GM12878 (cell line): ENCODE results near the gene DLL1. TPM values are rescaled to one million over a fixed set of nuclear protein-coding genes. Genes with fewer than 3 reads are reported as not detected.

ENCODE experiments used
- ATAC-seq: fragments of 200-7000 bp; cut with Tn5 transposase; 3 replicates; pipeline ENCODE4 v1.9.1; 2020; ENCODE audit warnings: mild to moderate bottlenecking, moderate library complexity
- BruUV-seq: library from RNA; stranded (reverse); fragments of 400-500 nt; replicated peaks from 2 replicates; lab custom pipeline; 2021; lab: Mats Ljungman, UMichigan
- CTCF ChIA-PET: fragments of 300-600 bp; sonication (Branson Sonifier 250); formaldehyde crosslinking; extraction: SDS; loops from one replicate; lab custom pipeline; 2021; ENCODE audit warnings: inconsistent platforms; lab: Yijun Ruan, JAX
- POLR2A ChIA-PET: fragments of 350-600 bp; formaldehyde crosslinking; extraction: SDS; loops from one replicate; lab custom pipeline; 2021; ENCODE audit warnings: inconsistent platforms; lab: Charles Lee
- RAD21 ChIA-PET: fragments of 300-600 bp; sonication (Branson Sonifier 250); formaldehyde crosslinking; loops from one replicate; lab custom pipeline; 2023; ENCODE audit warnings: antibody characterized with exemption; ENCODE audit not compliant: unreplicated experiment; lab: Charles Lee
- SMC1A ChIA-PET: fragments of 300-600 bp; sonication (Branson Sonifier 250); formaldehyde crosslinking; loops from one replicate; lab custom pipeline; 2023; ENCODE audit not compliant: unreplicated experiment, uncharacterized antibody; lab: Charles Lee
- DNase-seq: peaks from one replicate; pipeline ENCODE4 v3.0.0-alpha.2; 2011; ENCODE audit warnings: low read depth, low spot score
- FAIRE-seq: peaks from 3 replicates; lab custom pipeline; 2011; peaks lifted over from hg19 to GRCh38; lab: Jason Lieb, UNC
- H2AFZ ChIP-seq: 2 replicates; pipeline ENCODE4 v1.6.0; 2011; ENCODE audit warnings: low read depth, low read length, control low read depth; ENCODE audit not compliant: control insufficient read depth
- H3K27ac ChIP-seq: 2 replicates; pipeline ENCODE4 v1.5.1; 2011; ENCODE audit warnings: control low read depth; ENCODE audit not compliant: control insufficient read depth, insufficient read depth
- H3K27me3 ChIP-seq, 2 experiments: replicated peaks in 1 of 2; 2 replicates each; pipeline versions ENCODE4 v1.6.0 to v1.6.1; 2011; ENCODE audit warnings: low read length in 1 of 2; ENCODE audit not compliant: control insufficient read depth in 2 of 2, insufficient read depth in 2 of 2
- H3K36me3 ChIP-seq, 2 experiments: 2 replicates each; pipeline ENCODE4 v1.5.1; 2011; ENCODE audit warnings: low read length in 1 of 2; ENCODE audit not compliant: control insufficient read depth in 2 of 2, insufficient read depth in 2 of 2
- H3K4me1 ChIP-seq: 2 replicates; pipeline ENCODE4 v1.6.1; 2011; ENCODE audit warnings: mild to moderate bottlenecking, low read length, moderate library complexity, mixed read lengths; ENCODE audit not compliant: control insufficient read depth, insufficient read depth
- H3K4me2 ChIP-seq: 2 replicates; pipeline ENCODE4 v1.6.0; 2011; ENCODE audit warnings: control low read depth; ENCODE audit not compliant: control insufficient read depth, insufficient read depth
- H3K4me3 ChIP-seq: fragments of 200-600 bp; sonication (generic); 2 replicates; pipeline ENCODE4 v1.5.1; 2016
- H3K79me2 ChIP-seq: 2 replicates; pipeline ENCODE4 v1.6.0; 2011; ENCODE audit warnings: low read length; ENCODE audit not compliant: control insufficient read depth, insufficient read depth
- H3K9ac ChIP-seq: 2 replicates; pipeline ENCODE4 v1.8.0; 2011; ENCODE audit warnings: low read length, control low read depth, mixed read lengths; ENCODE audit not compliant: control insufficient read depth, insufficient read depth
- H3K9me3 ChIP-seq: replicated peaks from 3 replicates; pipeline ENCODE4 v1.5.1; 2011; ENCODE audit warnings: mild to moderate bottlenecking, low read length; ENCODE audit not compliant: control insufficient read depth, insufficient read depth
- H4K20me1 ChIP-seq: 2 replicates; pipeline ENCODE4 v1.6.0; 2011; ENCODE audit not compliant: control insufficient read depth, insufficient read depth
- EZH2 ChIP-seq: IDR thresholded peaks from 2 replicates; pipeline ENCODE4 v1.6.1; 2012; ENCODE audit warnings: low read depth, mild to moderate bottlenecking, control low read depth, inconsistent platforms, low read length, borderline replicate concordance; ENCODE audit not compliant: control insufficient read depth
- POLR2AphosphoS5 ChIP-seq: IDR thresholded peaks from 2 replicates; pipeline ENCODE4 v1.6.1; 2011; ENCODE audit warnings: mild to moderate bottlenecking, low read length, inconsistent platforms
- RELA ChIP-seq: fragments of 450-650 bp; IDR thresholded peaks from 2 replicates; pipeline ENCODE4 v1.8.0; 2014; ENCODE audit warnings: borderline replicate concordance; ENCODE audit not compliant: partially characterized antibody
- SP1 ChIP-seq: IDR thresholded peaks from one replicate; pipeline ENCODE4 v1.6.1; 2011; ENCODE audit warnings: low read depth, low read length
- USF1 ChIP-seq: IDR thresholded peaks from 2 replicates; pipeline ENCODE4 v1.6.1; 2011; ENCODE audit warnings: borderline replicate concordance, low read depth, mild to moderate bottlenecking, moderate library complexity, mixed read lengths, low read length; ENCODE audit not compliant: insufficient read depth; ENCODE audit errors: extremely low read length
- WGBS: methylation state at CpG from one replicate; pipeline ENCODE4 v1.1.6; 2016; ENCODE audit warnings: low lambda C conversion rate; ENCODE audit not compliant: insufficient replicate concordance, insufficient coverage; ENCODE audit errors: missing lambda C conversion rate; 5-methylcytosine and 5-hydroxymethylcytosine counted together
- in situ Hi-C: fragments of 300-500 bp; cut with MboI; formaldehyde crosslinking; loops from 9 replicates; pipeline ENCODE4 v1.14.3; 2018; ENCODE audit warnings: mixed read lengths
- intact Hi-C: fragments of 100-400 bp; cut with micrococcal nuclease; formaldehyde crosslinking; loops from one replicate; pipeline ENCODE4 v1.14.2; 2022; ENCODE audit not compliant: unreplicated experiment
- polyA plus RNA-seq, 11 experiments: library from polyadenylated mRNA; depleted of rRNA in 4 of 11; unstranded in 6 of 11; stranded (reverse) in 5 of 11; fragments of >200 nt; fragmentation: Nextera tagmentation in 4 of 11; fragmentation: Illumina TruSeq in 1 of 11; extraction: Ambion mirVana in 4 of 11; extraction: Trizol in 1 of 11; gene quantifications; 1 replicate in 1 of 11; 2 replicates in 10 of 11; pipeline versions ENCODE4 v1.2.1 to v1.2.3, GENCODE V29; 2011 to 2016; ENCODE audit warnings: inconsistent platforms in 2 of 11, missing spikeins in 2 of 11, low read depth in 1 of 11
- total RNA-seq, 4 experiments: library from RNA; depleted of rRNA in 3 of 4; stranded (reverse); fragments of >200 nt in 3 of 4; fragmentation: Illumina TruSeq in 1 of 4; extraction: Trizol in 1 of 4; gene quantifications; 2 replicates each; pipeline versions ENCODE4 v1.2.1 to v1.2.3, GENCODE V29; 2013 to 2021

Gene DLL1
- total and polyA plus RNA-seq, 10 of the 15 experiments (the other 5 are each of a cell fraction or from before 2014, with no cell fraction given), result 0.02 to 0.80 (median 0.19) TPM

GRCh38 chr6:170257376-170257775 is 33.5 kb downstream of the DLL1 start (continued):
- no peak for TF ChIP-seq POLR2AphosphoS5
- TF ChIP-seq, all 136 proteins: peak for 0

GRCh38 chr6:170256641-170257040 is 34.2 kb downstream of the DLL1 start:
- Histone ChIP-seq H3K9ac (no peak overlapping the region), H3K4me3 (no peak overlapping the region), H3K27me3 (no peaks in the 10 kb centered on the region; a peak in 1 of 4 replicates), H4K20me1 (no peaks in the 10 kb centered on the region), H3K4me1 (no peaks in the 10 kb centered on the region), H3K79me2 (no peaks in the 10 kb centered on the region), H3K4me2 (no peak overlapping the region), H3K27ac (no peak overlapping the region), H3K9me3 (no peaks in the 10 kb centered on the region), H3K36me3 (no peaks in the 10 kb centered on the region), H2AFZ (no peak overlapping the region)
- ChIA-PET RAD21 (no interaction called here), SMC1A (no interaction called here), POLR2A (no interaction called here), CTCF (no interaction called here)
- no peak for TF ChIP-seq SP1
- no peak for TF ChIP-seq USF1
- TF ChIP-seq RELA, result no peak
- no peak for TF ChIP-seq EZH2
- no peak for ATAC-seq
- DNase-seq, result no peak
- WGBS, result 63% methylated on average over 21 of the region's 21 CpGs
- BruUV-seq, result no TSS peak
- in situ Hi-C loops (no loop called here), intact Hi-C loops (no loop called here)
- FAIRE-seq, result no peak
